Mesendoderm (in vitro differentiated cells): ENCODE results near the gene RECQL.

Source experiments
- DNase-seq: peaks from one replicate; pipeline ENCODE4 v3.0.0; 2013
- H2AK5ac ChIP-seq: 2 replicates; pipeline ENCODE4 v1.6.1; 2013; ENCODE audit warnings: low read length, inconsistent platforms
- H2BK120ac ChIP-seq: 2 replicates; pipeline ENCODE4 v1.6.1; 2013; ENCODE audit warnings: low read depth, mild to moderate bottlenecking, low read length, moderate library complexity, mixed read lengths
- H2BK15ac ChIP-seq: replicated peaks from 2 replicates; pipeline ENCODE4 v1.6.1; 2013; ENCODE audit warnings: low read depth, mild to moderate bottlenecking, moderate library complexity
- H2BK5ac ChIP-seq: 2 replicates; pipeline ENCODE4 v1.6.1; 2013; ENCODE audit warnings: low read length, inconsistent platforms
- H3K18ac ChIP-seq: 2 replicates; pipeline ENCODE4 v1.6.1; 2013; ENCODE audit warnings: mild to moderate bottlenecking, low read length, mixed read lengths
- H3K23ac ChIP-seq: one replicate; pipeline ENCODE4 v1.6.1; 2013; ENCODE audit warnings: low read length
- H3K27ac ChIP-seq: 2 replicates; pipeline ENCODE4 v1.5.1; 2013; ENCODE audit warnings: low read depth, mild to moderate bottlenecking, inconsistent platforms, low read length, moderate library complexity
- H3K27me3 ChIP-seq: 2 replicates; pipeline ENCODE4 v1.6.1; 2013; ENCODE audit warnings: low read length, control low read depth, mild to moderate bottlenecking, inconsistent platforms; ENCODE audit not compliant: insufficient read depth, poor library complexity
- H3K36me3 ChIP-seq: 2 replicates; pipeline ENCODE4 v1.6.1; 2013; ENCODE audit warnings: low read length, inconsistent platforms; ENCODE audit not compliant: control insufficient read depth, insufficient read depth
- H3K4ac ChIP-seq: one replicate; pipeline ENCODE4 v1.6.1; 2013; ENCODE audit warnings: low read depth, mild to moderate bottlenecking, low read length, moderate library complexity
- H3K4me1 ChIP-seq: 2 replicates; pipeline ENCODE4 v1.6.1; 2013; ENCODE audit warnings: low read depth, low read length, inconsistent platforms; ENCODE audit not compliant: control insufficient read depth
- H3K4me2 ChIP-seq: 2 replicates; pipeline ENCODE4 v1.6.1; 2013; ENCODE audit warnings: low read length
- H3K4me3 ChIP-seq: 2 replicates; pipeline ENCODE4 v1.5.1; 2013; ENCODE audit warnings: mild to moderate bottlenecking, low read length
- H3K56ac ChIP-seq: one replicate; pipeline ENCODE4 v1.6.1; 2013; ENCODE audit warnings: low read length
- H3K79me1 ChIP-seq: 2 replicates; pipeline ENCODE4 v1.6.1; 2013; ENCODE audit warnings: low read length, inconsistent platforms
- H3K79me2 ChIP-seq: 2 replicates; pipeline ENCODE4 v1.6.1; 2013; ENCODE audit warnings: mild to moderate bottlenecking, low read length; ENCODE audit not compliant: control insufficient read depth, insufficient read depth
- H3K9ac ChIP-seq: 2 replicates; pipeline ENCODE4 v1.6.1; 2013; ENCODE audit warnings: low read length, inconsistent platforms
- H4K5ac ChIP-seq: one replicate; pipeline ENCODE4 v1.6.1; 2013; ENCODE audit warnings: low read length
- H4K8ac ChIP-seq: one replicate; pipeline ENCODE4 v1.6.1; 2013; ENCODE audit warnings: low read depth, mild to moderate bottlenecking, control low read depth, low read length, moderate library complexity
- WGBS: extraction: QIAGEN DNeasy Blood & Tissue Kit; methylation state at CpG from one replicate; pipeline ENCODE4 v1.1.7; 2013; ENCODE audit warnings: low lambda C conversion rate, missing lambda C conversion rate; ENCODE audit not compliant: insufficient coverage; ENCODE audit errors: extremely low coverage; 5-methylcytosine and 5-hydroxymethylcytosine counted together

Gene RECQL

GRCh38 chr12:21527451-21528180 lies 26.2 kb upstream of the RECQL start:
- peak overlapping the region; percentile 59 for H3K56ac ChIP-seq
- no peaks in the 10 kb centered on the region for H3K79me2 ChIP-seq
- no peak overlapping the region for H3K27ac ChIP-seq
- no peak overlapping the region for H3K23ac ChIP-seq
- H4K5ac ChIP-seq: no peak overlapping the region
- WGBS: no CpG with 5 or more reads among the region's 57 CpGs
- no peak overlapping the region for H3K18ac ChIP-seq
- H3K27me3 ChIP-seq: peaks cover 4% of the 10 kb centered on the region
- H3K4me3 ChIP-seq: peak overlapping the region; percentile 14
- H2BK120ac ChIP-seq: no peak overlapping the region
- H3K4me2 ChIP-seq: peak overlapping the region; percentile 33
- H3K4me1 ChIP-seq: no peaks in the 10 kb centered on the region
- no peak overlapping the region for H4K8ac ChIP-seq
- H3K36me3 ChIP-seq: no peaks in the 10 kb centered on the region
- H3K4ac ChIP-seq: no peak overlapping the region
- no peak overlapping the region for H2AK5ac ChIP-seq
- no peaks in the 10 kb centered on the region for H3K79me1 ChIP-seq
- no peak overlapping the region for H2BK5ac ChIP-seq
- peak overlapping the region; percentile 53 for H3K9ac ChIP-seq
- DNase-seq: peak; percentile 76
- H2BK15ac ChIP-seq: no peak overlapping the region

DNA sequence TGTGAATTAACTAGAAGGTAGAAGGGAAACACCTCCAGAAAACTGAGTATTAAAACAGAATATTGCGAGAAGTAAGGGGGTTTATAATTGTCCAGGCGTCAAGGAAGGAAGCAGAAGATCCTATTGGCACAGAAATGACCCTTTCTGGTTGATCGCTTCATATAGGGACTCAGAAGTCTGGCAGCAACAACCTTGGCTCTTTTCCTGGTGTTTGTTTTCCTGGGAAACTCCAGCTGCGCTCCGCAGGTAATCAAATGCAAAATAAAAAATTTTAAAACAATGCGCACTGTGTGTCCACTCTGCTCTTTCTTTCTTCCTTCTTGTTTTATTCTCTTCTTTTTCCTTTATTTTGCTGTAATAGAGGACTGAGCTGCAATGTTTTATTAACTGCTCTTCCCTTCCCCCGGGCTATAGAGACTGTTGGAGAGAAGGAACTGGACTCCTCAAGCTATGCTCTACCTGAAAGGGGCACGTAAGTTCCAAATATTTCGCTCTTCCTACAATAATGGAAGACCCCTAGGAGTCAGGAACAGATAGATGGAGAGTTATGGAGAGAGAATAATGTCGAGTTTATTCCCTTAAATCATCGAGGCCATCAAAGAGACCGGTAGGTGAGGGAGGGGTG lies 25.4 kb upstream of the RECQL start:
- H3K23ac ChIP-seq: no peak overlapping the region
- H3K4me1 ChIP-seq: no peaks in the 10 kb centered on the region
- no peak overlapping the region for H4K5ac ChIP-seq
- no peaks in the 10 kb centered on the region for H3K79me1 ChIP-seq
- peaks cover 4% of the 10 kb centered on the region for H3K27me3 ChIP-seq
- peak overlapping the region; percentile 33 for H3K4me2 ChIP-seq
- no peak overlapping the region for H3K18ac ChIP-seq
- no peak overlapping the region for H3K9ac ChIP-seq
- no peaks in the 10 kb centered on the region for H3K79me2 ChIP-seq
- H3K27ac ChIP-seq: no peak overlapping the region
- no peak overlapping the region for H3K56ac ChIP-seq
- no peak overlapping the region for H2BK120ac ChIP-seq
- no CpG with 5 or more reads among the region's 12 CpGs for WGBS
- no peak overlapping the region for H2BK5ac ChIP-seq
- H3K36me3 ChIP-seq: no peaks in the 10 kb centered on the region
- H3K4ac ChIP-seq: no peak overlapping the region
- no peak overlapping the region for H2BK15ac ChIP-seq
- no peak overlapping the region for H4K8ac ChIP-seq
- H3K4me3 ChIP-seq: no peak overlapping the region
- DNase-seq: no peak
- H2AK5ac ChIP-seq: no peak overlapping the region

- Histone ChIP-seq H3K36me3 (no peaks in the 10 kb centered on the region), H3K23ac (no peak within 1 kb of the TSS), H4K5ac (no peak within 1 kb of the TSS), H3K56ac (no peak within 1 kb of the TSS), H2BK120ac (no peak within 1 kb of the TSS), H3K27ac (no peak within 1 kb of the TSS), H2BK15ac (no peak within 1 kb of the TSS), H3K4me1 (no peaks in the 10 kb centered on the region), H3K79me1 (no peaks in the 10 kb centered on the region), H3K9ac (no peak within 1 kb of the TSS), H3K4me2 (peak within 1 kb of the TSS; percentile 33), H4K8ac (no peak within 1 kb of the TSS), H3K4ac (no peak within 1 kb of the TSS), H3K27me3 (peaks cover 4% of the 10 kb centered on the region), H2AK5ac (no peak within 1 kb of the TSS), H3K79me2 (no peaks in the 10 kb centered on the region), H3K18ac (no peak within 1 kb of the TSS), H2BK5ac (no peak within 1 kb of the TSS), H3K4me3 (no peak within 1 kb of the TSS)
- no CpG with 5 or more reads among the region's 1 CpG for WGBS
- DNase-seq: no peak
Measured at GRCh38 chr12:21526053-21526452, 24.6 kb upstream of the RECQL start, which contains the start of gene SPX. Gene SPX, plus strand, starts transcription at chr12:21526296. Its CDS starts 177 bp downstream, at chr12:21526473.

- Histone ChIP-seq H2BK5ac (no peak overlapping the region), H3K36me3 (no peaks in the 10 kb centered on the region), H3K4me3 (no peak overlapping the region), H4K5ac (no peak overlapping the region), H4K8ac (no peak overlapping the region), H3K23ac (no peak overlapping the region), H3K18ac (no peak overlapping the region), H2BK15ac (no peak overlapping the region), H2BK120ac (no peak overlapping the region), H3K27me3 (no peaks in the 10 kb centered on the region), H3K56ac (no peak overlapping the region), H3K27ac (no peak overlapping the region), H3K4ac (no peak overlapping the region), H3K4me2 (no peak overlapping the region), H3K79me2 (no peaks in the 10 kb centered on the region), H3K79me1 (no peaks in the 10 kb centered on the region), H3K4me1 (no peaks in the 10 kb centered on the region), H3K9ac (no peak overlapping the region), H2AK5ac (no peak overlapping the region)
- no peak for DNase-seq
Measured at GRCh38 chr12:21523148-21523547, 21.7 kb upstream of the RECQL start.

GRCh38 chr12:21521541-21521940 lies 20.1 kb upstream of the RECQL start:
- Histone ChIP-seq H2BK5ac (no peak overlapping the region), H3K27me3 (no peaks in the 10 kb centered on the region), H4K8ac (no peak overlapping the region), H3K4ac (no peak overlapping the region), H3K79me2 (no peaks in the 10 kb centered on the region), H3K36me3 (no peaks in the 10 kb centered on the region), H3K4me3 (no peak overlapping the region), H2BK15ac (no peak overlapping the region), H4K5ac (no peak overlapping the region), H3K4me2 (no peak overlapping the region), H2AK5ac (no peak overlapping the region), H3K56ac (no peak overlapping the region), H3K9ac (no peak overlapping the region), H3K23ac (no peak overlapping the region), H3K79me1 (no peaks in the 10 kb centered on the region), H2BK120ac (no peak overlapping the region), H3K4me1 (no peaks in the 10 kb centered on the region), H3K18ac (no peak overlapping the region), H3K27ac (no peak overlapping the region)
- no peak for DNase-seq
- no CpG with 5 or more reads among the region's 1 CpG for WGBS
